GM19328 (cell line): ENCODE data around the gene HHATL.
"Not testable (repeated sequence)": the region's sequence is repeated elsewhere in the genome, so short reads cannot be mapped to it uniquely, and the experiment has no call there.

Experiments
- ATAC-seq: cut with Tn5 transposase; IDR thresholded peaks from one replicate; pipeline ENCODE4 v1.9.1; 2021; ENCODE audit warnings: mild to moderate bottlenecking, moderate library complexity; ENCODE audit not compliant: unreplicated experiment

The HHATL gene

GRCh38 chr3:42734263-42734860 lies 31.8 kb upstream of the HHATL start:
- ATAC-seq: no peak

GRCh38 chr3:42733501-42734262 lies 31.1 kb upstream of the HHATL start:
- no peak for ATAC-seq

GRCh38 chr3:42732829-42733459 lies 30.3 kb upstream of the HHATL start:
- no peak for ATAC-seq

- no peak for ATAC-seq
These were observed 29.7 kb upstream of the HHATL start for GRCh38 chr3:42732196-42732828.

GRCh38 chr3:42731476-42732195 lies 29.0 kb upstream of the HHATL start:
- ATAC-seq: no peak

GRCh38 chr3:42730706-42731420 lies 28.3 kb upstream of the HHATL start:
- no peak for ATAC-seq

GRCh38 chr3:42730294-42730693 lies 27.7 kb upstream of the HHATL start:
- ATAC-seq: no peak

- ATAC-seq: no peak
These were observed 27.0 kb upstream of the HHATL start for GRCh38 chr3:42729404-42730145.

GRCh38 chr3:42728668-42729364 lies 26.2 kb upstream of the HHATL start:
- ATAC-seq: no peak

GRCh38 chr3:42728056-42728455 lies 25.5 kb upstream of the HHATL start:
- ATAC-seq: no peak

GRCh38 chr3:42725454-42725853 lies 22.9 kb upstream of the HHATL start:
- no peak for ATAC-seq

GRCh38 chr3:42723219-42723618 lies 20.6 kb upstream of the HHATL start:
- ATAC-seq: no peak

GRCh38 chr3:42722442-42722841 lies 19.8 kb upstream of the HHATL start:
- ATAC-seq: not testable (repeated sequence)

- ATAC-seq: no peak
These were observed 19.1 kb upstream of the HHATL start for GRCh38 chr3:42721690-42722089.

- ATAC-seq: no peak
These were observed 17.5 kb upstream of the HHATL start for GRCh38 chr3:42720126-42720525.

GRCh38 chr3:42719002-42719401 lies 16.4 kb upstream of the HHATL start:
- no peak for ATAC-seq

GRCh38 chr3:42718338-42718737 lies 15.7 kb upstream of the HHATL start:
- ATAC-seq: no peak

- ATAC-seq: no peak
These were observed 14.7 kb upstream of the HHATL start for GRCh38 chr3:42717306-42717705.

- ATAC-seq: no peak
These were observed 11.7 kb upstream of the HHATL start for GRCh38 chr3:42714171-42714852.
